GM18867 (cell line): ENCODE data around the gene CALU.

Experiments used
- ATAC-seq: cut with Tn5 transposase; IDR thresholded peaks from one replicate; pipeline ENCODE4 v1.9.1; 2021; ENCODE audit warnings: mild to moderate bottlenecking, moderate library complexity; ENCODE audit not compliant: unreplicated experiment

The CALU gene

GRCh38 chr7:128745706-128746105 lies 6.5 kb downstream of the CALU start:
- ATAC-seq, result no peak

GRCh38 chr7:128747327-128748079 lies 8.3 kb downstream of the CALU start:
- no peak for ATAC-seq

- no peak for ATAC-seq
Observed at GRCh38 chr7:128752251-128752650, 13.1 kb downstream of the CALU start.

GRCh38 chr7:128755075-128755818 lies 16.1 kb downstream of the CALU start:
- no peak for ATAC-seq

GRCh38 chr7:128755819-128756476 lies 16.8 kb downstream of the CALU start:
- no peak for ATAC-seq

GRCh38 chr7:128757203-128757602 lies 18.0 kb downstream of the CALU start:
- no peak for ATAC-seq

GRCh38 chr7:128758553-128758952 lies 19.4 kb downstream of the CALU start:
- ATAC-seq, result no peak

- no peak for ATAC-seq
Observed at GRCh38 chr7:128759242-128759641, 20.1 kb downstream of the CALU start.

- no peak for ATAC-seq
Observed at GRCh38 chr7:128763541-128763940, 24.4 kb downstream of the CALU start.

GRCh38 chr7:128767475-128768110 lies 28.4 kb downstream of the CALU start:
- no peak for ATAC-seq

GRCh38 chr7:128770233-128770632 lies 31.1 kb downstream of the CALU start:
- ATAC-seq, result no peak

- ATAC-seq, result no peak
Observed at GRCh38 chr7:128773604-128774003, 34.4 kb downstream of the CALU start.

GRCh38 chr7:128774029-128774689 lies 35.0 kb downstream of the CALU start:
- ATAC-seq, result no peak

GRCh38 chr7:128774921-128775320 lies 35.8 kb downstream of the CALU start:
- ATAC-seq, result no peak

GRCh38 chr7:128775744-128776474 lies 36.8 kb downstream of the CALU start, which contains the start of gene OPN1SW:
Gene OPN1SW, minus strand, starts transcription at chr7:128775794. Its CDS starts 13 bp downstream, at chr7:128775781.
- ATAC-seq, result no peak

- ATAC-seq, result no peak
Observed at GRCh38 chr7:128777156-128778123, 38.3 kb downstream of the CALU start.

- no peak for ATAC-seq
Observed at GRCh38 chr7:128778946-128779345, 39.8 kb downstream of the CALU start.

- no peak for ATAC-seq
Observed at GRCh38 chr7:128781126-128781525, 42.0 kb downstream of the CALU start.

- no peak for ATAC-seq
Observed at GRCh38 chr7:128781851-128782250, 42.7 kb downstream of the CALU start.
